Measurements from ENCODE around the gene SLC9A8. TPM values are rescaled to one million over a fixed set of nuclear protein-coding genes. Genes with fewer than 3 reads are reported as not detected.

SLC9A8 gene
- total and polyA plus RNA-seq, 9 of the 15 experiments (the other 6 are each of a cell fraction or from before 2014, with no cell fraction given), result 0.56 to 9.7 (median 5.0) TPM

- Histone ChIP-seq H3K9me1 (ENCODE audit: control insufficient read depth, insufficient read depth, low read length) (no peaks in the 10 kb centered on the region), H3K4me2 (ENCODE audit: insufficient read depth, low read length) (peak overlapping the region; percentile 61), H3K4me3 (no peak overlapping the region), H3K4me1 (replicated peaks in 1 of 2; ENCODE audit: control insufficient read depth in 2 of 2, insufficient read depth in 2 of 2, low read length in 2 of 2) (peaks cover 22 to 34% of the 10 kb centered on the region in 2 experiments), H3K27me3 (ENCODE audit: control insufficient read depth in 2 of 2, insufficient read depth in 2 of 2, low read length in 2 of 2) (no peaks in the 10 kb centered on the region), H3K9me3 (replicated peaks; ENCODE audit: control insufficient read depth, insufficient read depth, low read depth, low read length) (no peaks in the 10 kb centered on the region), H3K27ac (ENCODE audit: extremely low read depth, low read depth, low read length) (peak overlapping the region; percentile 80), H2AFZ (ENCODE audit: low read depth, low read length) (peak overlapping the region; percentile 99), H3K79me2 (ENCODE audit: control insufficient read depth, insufficient read depth, low read length) (no peaks in the 10 kb centered on the region), H4K20me1 (replicated peaks; ENCODE audit: control insufficient read depth, insufficient read depth, low read length) (no peaks in the 10 kb centered on the region), H3K9ac (ENCODE audit: insufficient read depth in 1 of 2, low read depth in 2 of 2, low read length in 2 of 2) (peak overlapping the region; percentile 23 to 63; a peak in 3 of 4 replicates), H3K36me3 (ENCODE audit: control insufficient read depth, insufficient read depth, low read length) (no peaks in the 10 kb centered on the region)
- 76% methylated on average over 10 of the region's 15 CpGs for WGBS (ENCODE audit: insufficient coverage, low coverage, missing lambda C conversion rate)
- POLR2A ChIA-PET, result interaction anchor here (0.7 to 1.0 kb wide), 5 partner anchors 10 to 72 kb away, joined by 3 read pairs; partner anchors contain the start of gene B4GALT5
- in situ Hi-C loops (cut with MboI), result no loop called here
- CTCF ChIA-PET (ENCODE audit: low intra/inter-chr PET ratio), result no interaction called here
- ATAC-seq (no peak), FAIRE-seq (no peak), DNase-seq (ENCODE audit: extremely low read depth in 1 of 4, low spot score in 3 of 4) (no peak)
- TF ChIP-seq RBM15 (IDR thresholded peaks at IDR 0.05; ENCODE audit: insufficient read depth, low read length) (no peak), BACH1 (tag; IDR thresholded peaks at IDR 0.05) (0 out of 2 replicates have a peak, but pooled peaks have one; percentile 33), ELF1 (tag; IDR thresholded peaks at IDR 0.05) (no peak), MAX (CRISPR knock-in tag; IDR thresholded peaks at IDR 0.05) (peak; percentile 27; the same call in 1 of the 2 replicates), TFAP4 (CRISPR knock-in tag; IDR thresholded peaks at IDR 0.05; ENCODE audit: borderline replicate concordance) (no peak), CBX8 (IDR thresholded peaks at IDR 0.05; ENCODE audit: borderline replicate concordance, extremely low read depth, low read depth, low read length, poor library complexity, severe bottlenecking) (no peak), ZNF263 (CRISPR knock-in tag; IDR thresholded peaks at IDR 0.05; ENCODE audit: borderline replicate concordance) (peak; percentile 17; the same call in 1 of the 2 replicates), ZNF24 (IDR thresholded peaks at IDR 0.05) (peak; percentile 76), STAG1 (CRISPR knock-in tag; IDR thresholded peaks at IDR 0.05; ENCODE audit: borderline replicate concordance) (no peak), XRCC3 (IDR thresholded peaks at IDR 0.05) (no peak), ZNF431 (CRISPR knock-in tag; IDR thresholded peaks at IDR 0.05) (0 out of 2 replicates have a peak, but pooled peaks have one; percentile 25)
- intact Hi-C loops (cut with micrococcal nuclease), result no loop called here
- no TSS peak for BruUV-seq (replicated peaks)
These were observed 27.3 kb upstream of the SLC9A8 start for GRCh38 chr20:49785149-49785851.

All from K562 (cell line).